SK-N-SH (cell line): ENCODE data around the gene PRELID3B.

Experiments
- ELF1 ChIP-seq: IDR thresholded peaks from 2 replicates; pipeline ENCODE4 v1.4.0; 2012
- NFIC ChIP-seq: IDR thresholded peaks from 2 replicates; pipeline ENCODE4 v1.4.0; 2012; ENCODE audit warnings: borderline replicate concordance
- RXRA ChIP-seq: IDR thresholded peaks from 2 replicates; pipeline ENCODE4 v1.4.0; 2012; ENCODE audit warnings: low read depth, mild to moderate bottlenecking, borderline replicate concordance
- TF ChIP-seq, protein P1 (sequence below): fragments of 200-600 bp; sonication (generic); IDR thresholded peaks from 2 replicates; pipeline ENCODE4 v1.6.1; 2017; ENCODE audit warnings: antibody characterized with exemption, mild to moderate bottlenecking, moderate library complexity

DNA sequence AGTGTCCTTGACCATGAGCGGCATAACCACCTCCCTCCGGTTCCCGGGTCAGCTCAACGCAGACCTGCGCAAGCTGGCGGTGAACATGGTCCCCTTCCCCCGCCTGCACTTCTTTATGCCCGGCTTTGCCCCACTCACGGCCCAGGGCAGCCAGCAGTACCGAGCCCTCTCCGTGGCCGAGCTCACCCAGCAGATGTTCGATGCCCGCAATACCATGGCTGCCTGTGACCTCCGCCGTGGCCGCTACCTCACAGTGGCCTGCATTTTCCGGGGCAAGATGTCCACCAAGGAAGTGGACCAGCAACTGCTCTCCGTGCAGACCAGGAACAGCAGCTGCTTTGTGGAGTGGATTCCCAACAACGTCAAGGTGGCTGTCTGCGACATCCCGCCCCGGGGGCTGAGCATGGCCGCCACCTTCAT lies 18.5 kb downstream of the PRELID3B start:
- TF ChIP-seq, protein P1, sequence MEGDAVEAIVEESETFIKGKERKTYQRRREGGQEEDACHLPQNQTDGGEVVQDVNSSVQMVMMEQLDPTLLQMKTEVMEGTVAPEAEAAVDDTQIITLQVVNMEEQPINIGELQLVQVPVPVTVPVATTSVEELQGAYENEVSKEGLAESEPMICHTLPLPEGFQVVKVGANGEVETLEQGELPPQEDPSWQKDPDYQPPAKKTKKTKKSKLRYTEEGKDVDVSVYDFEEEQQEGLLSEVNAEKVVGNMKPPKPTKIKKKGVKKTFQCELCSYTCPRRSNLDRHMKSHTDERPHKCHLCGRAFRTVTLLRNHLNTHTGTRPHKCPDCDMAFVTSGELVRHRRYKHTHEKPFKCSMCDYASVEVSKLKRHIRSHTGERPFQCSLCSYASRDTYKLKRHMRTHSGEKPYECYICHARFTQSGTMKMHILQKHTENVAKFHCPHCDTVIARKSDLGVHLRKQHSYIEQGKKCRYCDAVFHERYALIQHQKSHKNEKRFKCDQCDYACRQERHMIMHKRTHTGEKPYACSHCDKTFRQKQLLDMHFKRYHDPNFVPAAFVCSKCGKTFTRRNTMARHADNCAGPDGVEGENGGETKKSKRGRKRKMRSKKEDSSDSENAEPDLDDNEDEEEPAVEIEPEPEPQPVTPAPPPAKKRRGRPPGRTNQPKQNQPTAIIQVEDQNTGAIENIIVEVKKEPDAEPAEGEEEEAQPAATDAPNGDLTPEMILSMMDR: no peak
- TF ChIP-seq ELF1: no peak
- no peak for TF ChIP-seq RXRA
- TF ChIP-seq NFIC: no peak
